CD4-positive, CD25-positive, alpha-beta regulatory T cell (primary cell): ENCODE results near the gene DLG2. TPM values are rescaled to one million over a fixed set of nuclear protein-coding genes. Genes with fewer than 3 reads are reported as not detected.

Experiments used
- ATAC-seq, 2 donors: fragments of 150-1000 bp; cut with Tn5 transposase; one replicate each; pipeline ENCODE4 v1.10.0; 2021; ENCODE audit warnings: low read depth in 2 of 2, moderate number of reproducible peaks in 2 of 2, moderate library complexity in 1 of 2
- DNase-seq, 3 donors: peaks; one replicate each; pipeline versions ENCODE4 v3.0.0 to v3.0.0-alpha.2; 2012 to 2022; ENCODE audit warnings: mixed read lengths in 1 of 3
- H3K27ac ChIP-seq: one replicate; pipeline ENCODE4 v1.7.0; 2013; ENCODE audit warnings: mild to moderate bottlenecking, low read length; ENCODE audit not compliant: insufficient read depth, poor library complexity, severe bottlenecking
- H3K27me3 ChIP-seq: one replicate; pipeline ENCODE4 v1.7.0; 2013; ENCODE audit warnings: low read length; ENCODE audit not compliant: control insufficient read depth, insufficient read depth
- H3K36me3 ChIP-seq: one replicate; pipeline ENCODE4 v1.7.0; 2013; ENCODE audit warnings: mild to moderate bottlenecking, low read length, moderate library complexity; ENCODE audit not compliant: control insufficient read depth, insufficient read depth
- H3K4me1 ChIP-seq: 2 replicates; pipeline ENCODE4 v1.7.0; 2013; ENCODE audit warnings: mild to moderate bottlenecking, low read length; ENCODE audit not compliant: insufficient read depth, control insufficient read depth, poor library complexity, severe bottlenecking
- H3K4me3 ChIP-seq: one replicate; pipeline ENCODE4 v1.7.0; 2013; ENCODE audit warnings: low read depth, mild to moderate bottlenecking, low read length, moderate library complexity
- H3K9me3 ChIP-seq, 2 experiments: 1 replicate in 1 of 2; 2 replicates in 1 of 2; pipeline ENCODE4 v1.7.0; 2013; ENCODE audit warnings: low read length in 2 of 2, mild to moderate bottlenecking in 1 of 2, moderate library complexity in 1 of 2; ENCODE audit not compliant: control insufficient read depth in 2 of 2
- H3K27ac Mint-ChIP-seq, 3 donors: one replicate each; pipeline ENCODE4 v1.8.0; 2020 to 2022; ENCODE audit warnings: mild to moderate bottlenecking in 3 of 3, mixed read lengths in 3 of 3, moderate library complexity in 2 of 3
- H3K27me3 Mint-ChIP-seq: one replicate; pipeline ENCODE4 v1.8.0; 2022; ENCODE audit warnings: mild to moderate bottlenecking, mixed read lengths
- H3K36me3 Mint-ChIP-seq: one replicate; pipeline ENCODE4 v1.8.0; 2020; ENCODE audit warnings: mixed read lengths
- H3K4me1 Mint-ChIP-seq, 4 donors: one replicate each; pipeline ENCODE4 v1.8.0; 2020 to 2022; ENCODE audit warnings: mixed read lengths in 4 of 4, mild to moderate bottlenecking in 1 of 4
- H3K4me3 Mint-ChIP-seq, 4 donors: one replicate each; pipeline ENCODE4 v1.8.0; 2020 to 2022; ENCODE audit warnings: mild to moderate bottlenecking in 4 of 4, mixed read lengths in 4 of 4, moderate library complexity in 3 of 4
- H3K9me3 Mint-ChIP-seq, 7 donors: one replicate each; pipeline ENCODE4 v1.8.0; 2020 to 2022; ENCODE audit warnings: mixed read lengths in 7 of 7, mild to moderate bottlenecking in 3 of 7, moderate library complexity in 2 of 7
- polyA plus RNA-seq, 4 donors: library from polyadenylated mRNA; unstranded; fragments of 300-500 nt; fragmentation: Illumina TruSeq; gene quantifications; one replicate each; pipeline ENCODE4 v1.2.3, GENCODE V29; 2021
- total RNA-seq: library from RNA; stranded (reverse); gene quantifications from one replicate; pipeline ENCODE4 v1.2.3, GENCODE V29; 2022

Gene DLG2
- total and polyA plus RNA-seq, 5 donors from 2014 or later = 0.26 to 2.0 (median 0.94) TPM

DNA sequence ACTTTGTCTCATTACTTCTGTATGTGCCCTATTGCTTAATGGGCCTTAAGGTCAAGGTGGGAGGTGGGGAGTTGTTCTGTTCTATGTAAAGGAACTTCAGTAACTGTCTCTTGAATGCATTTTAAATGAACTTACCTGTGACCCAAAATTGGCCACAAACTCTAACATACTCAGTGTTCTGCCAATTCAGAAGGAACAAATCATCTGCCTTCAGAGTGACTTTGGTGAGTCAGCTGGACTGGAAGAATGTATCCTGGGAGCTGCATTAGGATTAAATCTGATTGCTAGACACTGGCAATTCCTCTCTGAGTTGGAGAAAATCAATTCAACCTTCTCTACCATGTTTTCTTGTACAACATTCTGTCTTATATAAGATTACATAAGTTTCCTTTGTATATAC is 1104.8 kb downstream of the DLG2 start:
- Histone ChIP-seq H3K4me3 (no peak overlapping the region), H3K4me1 (no peaks in the 10 kb centered on the region), H3K36me3 (no peaks in the 10 kb centered on the region), H3K9me3 (no peaks in the 10 kb centered on the region), H3K27me3 (no peaks in the 10 kb centered on the region), H3K27ac (no peak overlapping the region)
- no peaks in the 10 kb centered on the region for H3K27me3 Mint-ChIP-seq
- H3K36me3 Mint-ChIP-seq = no peaks in the 10 kb centered on the region
- DNase-seq (no peak), ATAC-seq (no peak)
- H3K9me3 Mint-ChIP-seq = peaks cover 0 to 13% (median 5%) of the 10 kb centered on the region in 7 donors
- H3K4me1 Mint-ChIP-seq = no peaks in the 10 kb centered on the region
- no peak overlapping the region for H3K4me3 Mint-ChIP-seq
- H3K27ac Mint-ChIP-seq = no peak overlapping the region

DNA sequence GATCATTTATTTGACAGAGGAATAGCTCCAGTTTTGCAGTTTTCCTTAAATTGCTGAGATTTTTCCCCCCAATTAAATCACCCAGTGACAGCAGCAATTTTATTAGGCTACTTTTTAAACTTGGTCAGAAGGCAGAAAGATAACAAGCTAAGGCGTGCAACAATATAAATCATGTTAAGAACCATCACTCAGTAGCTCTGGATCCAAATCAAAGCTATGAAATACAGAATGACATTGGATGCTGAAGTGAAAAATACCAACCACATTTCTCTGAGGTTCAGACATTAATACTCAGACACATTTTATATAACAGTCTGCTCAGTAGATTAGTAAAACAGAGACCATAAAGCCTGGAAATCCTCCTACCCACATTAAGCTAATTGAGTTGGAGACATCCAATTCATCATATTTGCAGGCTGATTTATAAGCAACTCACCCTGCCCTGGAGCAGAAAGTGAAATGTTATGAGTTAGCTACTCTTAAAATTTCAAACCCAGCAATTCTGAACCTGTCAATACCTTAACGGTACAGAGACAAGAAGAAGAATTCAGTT is 1108.4 kb downstream of the DLG2 start:
- Mint-ChIP-seq H3K4me3 (no peak overlapping the region), H3K27ac (no peak overlapping the region), H3K27me3 (no peaks in the 10 kb centered on the region)

DNA sequence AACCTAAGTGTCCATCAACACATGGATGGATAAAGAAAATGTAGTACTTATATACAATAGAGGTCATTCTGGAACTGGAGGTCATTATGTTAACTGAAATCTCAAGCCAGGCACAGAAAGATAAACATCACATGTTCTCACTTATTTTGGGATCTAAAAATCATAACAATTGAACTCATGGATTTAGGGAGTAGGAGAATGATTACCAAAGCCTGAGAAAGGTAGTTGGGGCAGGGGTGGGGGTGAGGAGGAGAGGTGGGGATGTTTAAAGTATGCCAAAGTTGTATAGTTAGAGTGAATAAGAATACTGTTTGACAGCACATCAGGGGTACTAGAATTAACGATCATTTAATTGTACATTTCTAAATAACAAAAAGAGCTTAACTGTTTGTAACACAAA is 1112.7 kb downstream of the DLG2 start:
- Histone ChIP-seq H3K27ac (no peak overlapping the region), H3K27me3 (no peaks in the 10 kb centered on the region), H3K36me3 (no peaks in the 10 kb centered on the region), H3K9me3 (no peaks in the 10 kb centered on the region), H3K4me1 (no peaks in the 10 kb centered on the region), H3K4me3 (no peak overlapping the region)
- Mint-ChIP-seq H3K4me1 (no peaks in the 10 kb centered on the region), H3K27me3 (no peaks in the 10 kb centered on the region), H3K4me3 (no peak overlapping the region), H3K27ac (no peak overlapping the region), H3K36me3 (no peaks in the 10 kb centered on the region), H3K9me3 (peaks cover 0 to 23% (median 7%) of the 10 kb centered on the region in 7 donors)
- DNase-seq = no peak
- no peak for ATAC-seq

More for the DNA sequence above, 1108.4 kb downstream of the DLG2 start:
- Mint-ChIP-seq H3K36me3 (no peaks in the 10 kb centered on the region), H3K4me1 (no peaks in the 10 kb centered on the region), H3K9me3 (peaks cover 0 to 18% (median 7%) of the 10 kb centered on the region in 7 donors)
- DNase-seq (no peak), ATAC-seq (no peak)
- Histone ChIP-seq H3K9me3 (no peaks in the 10 kb centered on the region), H3K4me3 (no peak overlapping the region), H3K27ac (no peak overlapping the region), H3K36me3 (no peaks in the 10 kb centered on the region), H3K27me3 (no peaks in the 10 kb centered on the region), H3K4me1 (no peaks in the 10 kb centered on the region)

DNA sequence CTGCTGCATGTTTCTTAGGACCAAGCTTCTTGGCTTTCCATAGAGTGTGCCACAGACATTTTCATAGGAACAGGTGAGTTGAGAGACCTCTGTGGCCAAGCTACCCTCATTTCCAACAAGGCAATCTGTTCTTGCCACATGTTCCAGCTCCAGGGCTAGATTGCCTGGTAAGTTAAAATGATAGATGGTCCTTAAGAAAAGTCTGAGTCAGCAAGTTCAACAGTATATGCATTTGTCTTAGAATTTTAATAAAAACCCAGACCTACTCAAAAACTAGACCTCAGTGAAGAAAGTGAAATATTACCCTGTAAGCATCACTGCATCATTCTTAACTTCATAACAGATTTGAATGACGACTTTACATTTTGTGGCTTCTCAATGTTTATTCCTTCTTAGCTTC is 1123.6 kb downstream of the DLG2 start:
- DNase-seq (no peak), ATAC-seq (no peak)
- no peaks in the 10 kb centered on the region for H3K4me1 Mint-ChIP-seq
- H3K27me3 Mint-ChIP-seq = no peaks in the 10 kb centered on the region
- H3K36me3 Mint-ChIP-seq = no peaks in the 10 kb centered on the region
- Histone ChIP-seq H3K4me1 (no peaks in the 10 kb centered on the region), H3K4me3 (no peak overlapping the region), H3K27me3 (no peaks in the 10 kb centered on the region), H3K36me3 (no peaks in the 10 kb centered on the region), H3K27ac (no peak overlapping the region), H3K9me3 (no peaks in the 10 kb centered on the region)
- H3K27ac Mint-ChIP-seq = no peak overlapping the region
- H3K9me3 Mint-ChIP-seq = peaks cover 0 to 18% (median 3%) of the 10 kb centered on the region in 7 donors
- H3K4me3 Mint-ChIP-seq = no peak overlapping the region

DNA sequence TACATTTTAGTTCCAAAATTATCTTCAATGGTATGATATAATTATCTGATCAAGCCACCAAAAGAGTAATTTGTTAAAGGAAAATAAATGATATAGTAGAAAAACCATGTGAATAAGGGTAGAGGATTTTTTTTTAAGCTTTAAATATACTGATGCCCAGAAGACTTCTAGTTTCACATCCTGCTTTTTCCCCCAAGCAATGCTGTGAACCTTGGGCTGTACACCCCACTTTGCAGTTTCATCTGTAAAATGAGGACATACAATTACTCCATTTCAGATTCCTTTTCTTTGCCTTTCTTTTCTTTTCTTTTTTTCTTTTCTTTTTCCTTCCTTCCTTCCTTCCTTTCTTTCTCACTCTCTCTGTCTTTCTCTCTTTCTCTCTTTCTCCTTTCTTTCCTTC is 1125.4 kb downstream of the DLG2 start:
- Histone ChIP-seq H3K27me3 (no peaks in the 10 kb centered on the region), H3K4me3 (no peak overlapping the region), H3K27ac (no peak overlapping the region), H3K36me3 (no peaks in the 10 kb centered on the region), H3K4me1 (no peaks in the 10 kb centered on the region), H3K9me3 (no peaks in the 10 kb centered on the region)
- Mint-ChIP-seq H3K9me3 (peaks cover 0 to 6% (median 3%) of the 10 kb centered on the region in 7 donors), H3K36me3 (no peaks in the 10 kb centered on the region), H3K4me3 (no peak overlapping the region), H3K27me3 (no peaks in the 10 kb centered on the region), H3K27ac (no peak overlapping the region), H3K4me1 (no peaks in the 10 kb centered on the region)
- no peak for ATAC-seq
- DNase-seq = no peak

DNA sequence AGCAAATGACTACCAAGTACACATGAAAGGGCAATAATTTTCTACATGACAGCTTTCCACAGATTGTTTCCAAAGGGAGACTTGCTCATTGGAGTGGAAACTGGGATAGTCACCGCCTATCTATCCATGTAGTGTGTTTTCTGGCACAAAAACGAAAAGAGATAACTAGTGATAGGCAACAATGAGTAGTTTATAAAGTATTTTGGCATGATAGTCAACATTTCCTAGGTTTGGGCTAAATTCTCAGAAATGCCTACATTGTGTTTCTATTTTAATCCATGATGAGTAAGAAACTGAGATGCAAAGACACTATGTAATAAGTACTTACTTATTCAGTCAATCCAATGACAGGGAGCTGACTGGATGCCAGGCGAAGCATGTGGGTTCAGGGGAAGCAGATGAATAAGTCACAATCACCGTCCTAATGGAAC is 1129.1 kb downstream of the DLG2 start:
- no peak overlapping the region for H3K4me3 Mint-ChIP-seq
- H3K4me1 Mint-ChIP-seq = no peaks in the 10 kb centered on the region
- H3K9me3 ChIP-seq = no peaks in the 10 kb centered on the region
- no peak overlapping the region for H3K27ac ChIP-seq
- peaks cover 0 to 12% (median 5%) of the 10 kb centered on the region in 7 donors for H3K9me3 Mint-ChIP-seq
- no peaks in the 10 kb centered on the region for H3K4me1 ChIP-seq
- no peaks in the 10 kb centered on the region for H3K27me3 Mint-ChIP-seq
- no peaks in the 10 kb centered on the region for H3K36me3 Mint-ChIP-seq
- no peaks in the 10 kb centered on the region for H3K27me3 ChIP-seq
- no peak overlapping the region for H3K4me3 ChIP-seq
- no peak overlapping the region for H3K27ac Mint-ChIP-seq
- ATAC-seq (no peak), DNase-seq (no peak)
- H3K36me3 ChIP-seq = no peaks in the 10 kb centered on the region

DNA sequence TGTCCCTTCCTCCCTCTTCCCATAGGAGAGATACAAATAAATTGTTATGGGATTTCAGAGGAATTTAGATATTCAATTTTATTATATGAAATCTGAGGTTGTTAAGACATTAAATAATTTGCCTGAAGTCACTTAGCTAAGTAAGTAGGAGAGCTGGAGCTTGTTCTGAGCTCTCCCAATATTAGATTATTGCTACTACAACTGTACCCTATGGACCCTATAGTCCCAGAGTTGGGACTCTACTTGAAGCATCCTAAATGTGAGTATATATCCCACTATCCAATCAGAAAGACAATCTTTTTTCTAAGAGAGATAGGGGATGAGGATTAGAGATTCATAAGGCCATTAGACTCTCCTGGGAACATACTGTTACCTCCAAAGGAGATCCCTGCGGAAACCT is 1130.0 kb downstream of the DLG2 start:
- H3K27me3 Mint-ChIP-seq = no peaks in the 10 kb centered on the region
- ATAC-seq (no peak), DNase-seq (no peak)
- no peaks in the 10 kb centered on the region for H3K4me1 Mint-ChIP-seq
- Histone ChIP-seq H3K4me3 (no peak overlapping the region), H3K27me3 (no peaks in the 10 kb centered on the region), H3K9me3 (no peaks in the 10 kb centered on the region), H3K27ac (no peak overlapping the region), H3K4me1 (no peaks in the 10 kb centered on the region), H3K36me3 (no peaks in the 10 kb centered on the region)
- H3K27ac Mint-ChIP-seq = no peak overlapping the region
- H3K4me3 Mint-ChIP-seq = no peak overlapping the region
- H3K36me3 Mint-ChIP-seq = no peaks in the 10 kb centered on the region
- H3K9me3 Mint-ChIP-seq = peaks cover 0 to 12% (median 5%) of the 10 kb centered on the region in 7 donors

DNA sequence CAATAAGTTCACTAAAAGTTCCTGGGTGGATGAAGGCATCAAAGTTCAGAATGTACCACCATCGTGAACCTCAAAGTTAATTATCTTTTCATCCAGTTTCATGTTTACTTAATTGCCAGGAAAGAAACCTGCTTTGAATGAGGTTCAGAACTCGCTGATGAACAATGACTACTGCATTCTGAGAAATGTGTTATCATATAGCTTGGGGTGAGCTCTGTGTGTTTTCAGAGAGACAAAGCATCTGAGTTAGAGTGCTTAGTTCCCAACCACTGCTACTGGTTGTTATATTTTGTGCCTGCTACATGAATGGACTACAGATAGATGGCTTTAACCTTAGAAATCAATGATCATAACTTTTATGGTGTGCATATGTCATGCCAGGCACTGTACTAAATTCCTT is 1131.0 kb downstream of the DLG2 start:
- H3K27me3 ChIP-seq = no peaks in the 10 kb centered on the region
- ATAC-seq (no peak), DNase-seq (no peak)
- no peak overlapping the region for H3K27ac ChIP-seq
- Mint-ChIP-seq H3K4me1 (no peaks in the 10 kb centered on the region), H3K27me3 (no peaks in the 10 kb centered on the region), H3K27ac (no peak overlapping the region), H3K4me3 (no peak overlapping the region), H3K36me3 (no peaks in the 10 kb centered on the region), H3K9me3 (peaks cover 0 to 9% (median 5%) of the 10 kb centered on the region in 7 donors)
- no peaks in the 10 kb centered on the region for H3K36me3 ChIP-seq
- H3K9me3 ChIP-seq = no peaks in the 10 kb centered on the region
- H3K4me3 ChIP-seq = no peak overlapping the region
- H3K4me1 ChIP-seq = no peaks in the 10 kb centered on the region
